ENCODE measurements around the gene HSD17B12. TPM values are rescaled to one million over a fixed set of nuclear protein-coding genes. Genes with fewer than 3 reads are reported as not detected.

HSD17B12 gene
- total and polyA plus RNA-seq, 2 of the 8 experiments (the other 6 are each of a cell fraction or from before 2014, with no cell fraction given), result 46.0 to 121 TPM

DNA sequence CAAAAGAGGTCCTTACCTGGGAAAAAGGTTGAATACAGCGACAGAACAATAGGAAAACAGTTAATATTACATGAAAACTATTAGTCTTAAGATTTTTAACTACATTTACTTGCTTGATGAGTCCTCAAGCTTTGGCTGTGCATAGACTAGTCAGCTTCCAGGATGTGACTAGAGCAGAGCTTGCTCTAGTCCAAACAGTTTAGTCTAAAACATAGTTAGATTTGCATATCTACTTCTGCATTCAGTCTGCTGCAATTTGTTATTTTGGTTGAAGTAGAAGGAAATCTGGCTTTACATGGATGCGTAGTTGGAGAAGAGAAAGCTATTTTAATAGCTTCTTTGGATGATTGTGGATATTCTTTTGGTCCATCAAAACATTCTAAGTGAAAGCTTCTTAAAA is 104.8 kb downstream of the HSD17B12 start (continued):
- TF ChIP-seq RNF2 (IDR thresholded peaks at IDR 0.05; ENCODE audit: borderline replicate concordance, low read depth, low read length, missing control alignments, poor library complexity, severe bottlenecking), result no peak
- TF ChIP-seq TEAD4 (IDR thresholded peaks at IDR 0.05; ENCODE audit: low read depth, low read length), result no peak
- TF ChIP-seq CTCF (IDR thresholded peaks at IDR 0.05; ENCODE audit: control extremely low read depth in 1 of 3, insufficient read depth in 1 of 3, low read depth in 1 of 3, low read length in 3 of 3), result no peak
- no peak for TF ChIP-seq BACH1 (IDR thresholded peaks at IDR 0.05; ENCODE audit: low read length)
- no peak for TF ChIP-seq RAD21 (IDR thresholded peaks at IDR 0.05 in 1 of 2, conservative IDR thresholded peaks at IDR 0.05 in 1 of 2; ENCODE audit: low read depth in 2 of 2, low read length in 2 of 2)
- no peak for TF ChIP-seq CHD1 (IDR thresholded peaks at IDR 0.05; ENCODE audit: low read depth, low read length)
- TF ChIP-seq CEBPB (IDR thresholded peaks at IDR 0.05; ENCODE audit: low read depth, low read length), result no peak

All from H1 (cell line).